NCI-H82 treated with DMSO at 0.1 percent for 48 hours (cell line): Measurements from ENCODE around the gene EBF3.

Experiments
- DNase-seq: peaks from one replicate; lab custom pipeline; 2025; ENCODE audit not compliant: unreplicated experiment; lab: John Stamatoyannopoulos, UW

The EBF3 gene

DNA sequence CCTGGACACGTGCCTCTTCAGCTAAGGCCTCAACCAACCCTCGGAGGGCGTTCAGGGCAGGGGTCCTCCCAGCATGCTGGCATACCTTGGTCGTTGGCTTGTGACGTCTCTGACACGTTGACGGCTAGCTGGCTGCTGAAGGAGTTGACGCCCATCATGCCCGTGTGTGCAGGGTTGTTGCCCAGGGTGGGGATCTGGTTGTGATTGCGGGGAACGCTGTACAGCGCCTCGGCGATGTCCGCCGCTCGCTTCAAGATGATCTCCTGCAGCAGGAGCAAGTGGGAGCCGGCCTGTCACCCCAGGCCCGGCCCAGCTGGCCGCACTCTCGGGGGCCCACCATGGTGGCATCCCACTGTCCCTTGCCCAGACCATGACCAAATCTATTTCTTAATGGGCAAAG is 122.0 kb downstream of the EBF3 start:
- DNase-seq: no peak

DNA sequence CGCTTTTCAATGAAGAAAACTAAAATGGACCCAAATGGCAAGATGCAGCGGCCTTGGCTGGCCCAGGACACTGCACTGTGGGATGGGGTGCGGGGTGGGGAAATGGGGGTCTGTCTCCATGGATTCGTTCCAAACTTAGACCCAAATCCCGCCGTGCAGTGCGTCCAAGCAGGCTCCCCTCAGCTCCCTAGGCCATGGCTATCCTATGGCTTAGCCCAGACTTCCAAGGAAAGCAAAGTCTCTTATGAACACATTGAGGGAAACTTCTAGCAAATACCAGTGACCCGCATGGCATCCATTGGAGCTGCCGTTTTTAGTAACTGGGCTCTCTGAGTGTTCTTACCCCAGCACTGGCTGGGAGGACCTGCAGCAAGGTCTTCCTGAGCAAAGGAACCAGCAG is 122.5 kb downstream of the EBF3 start:
- no peak for DNase-seq

DNA sequence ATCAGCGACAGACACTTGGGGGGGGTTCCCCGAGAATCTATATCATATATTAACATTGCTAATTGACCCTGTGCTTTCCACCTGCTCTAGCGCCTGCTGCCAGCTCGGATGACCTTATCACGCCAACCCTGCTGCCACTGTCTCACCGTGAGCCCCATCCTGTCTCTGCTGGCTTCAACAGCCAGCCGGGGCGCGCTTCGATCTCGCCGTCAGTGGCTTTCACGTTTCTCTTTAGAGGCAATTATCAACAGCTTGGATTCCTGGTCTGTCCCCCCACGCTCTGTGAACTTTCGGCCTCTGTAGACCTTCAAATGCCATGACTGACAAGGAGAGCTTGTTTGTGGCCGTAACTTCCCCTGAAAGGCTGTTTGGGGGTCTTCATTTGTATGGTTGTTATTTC is 123.0 kb downstream of the EBF3 start:
- DNase-seq: no peak

GRCh38 chr10:129840196-129840590 is 123.9 kb downstream of the EBF3 start:
- no peak for DNase-seq

- DNase-seq: no peak
Observed at GRCh38 chr10:129839285-129840195, 124.5 kb downstream of the EBF3 start.

GRCh38 chr10:129838794-129839193 is 125.3 kb downstream of the EBF3 start:
- DNase-seq: no peak

DNA sequence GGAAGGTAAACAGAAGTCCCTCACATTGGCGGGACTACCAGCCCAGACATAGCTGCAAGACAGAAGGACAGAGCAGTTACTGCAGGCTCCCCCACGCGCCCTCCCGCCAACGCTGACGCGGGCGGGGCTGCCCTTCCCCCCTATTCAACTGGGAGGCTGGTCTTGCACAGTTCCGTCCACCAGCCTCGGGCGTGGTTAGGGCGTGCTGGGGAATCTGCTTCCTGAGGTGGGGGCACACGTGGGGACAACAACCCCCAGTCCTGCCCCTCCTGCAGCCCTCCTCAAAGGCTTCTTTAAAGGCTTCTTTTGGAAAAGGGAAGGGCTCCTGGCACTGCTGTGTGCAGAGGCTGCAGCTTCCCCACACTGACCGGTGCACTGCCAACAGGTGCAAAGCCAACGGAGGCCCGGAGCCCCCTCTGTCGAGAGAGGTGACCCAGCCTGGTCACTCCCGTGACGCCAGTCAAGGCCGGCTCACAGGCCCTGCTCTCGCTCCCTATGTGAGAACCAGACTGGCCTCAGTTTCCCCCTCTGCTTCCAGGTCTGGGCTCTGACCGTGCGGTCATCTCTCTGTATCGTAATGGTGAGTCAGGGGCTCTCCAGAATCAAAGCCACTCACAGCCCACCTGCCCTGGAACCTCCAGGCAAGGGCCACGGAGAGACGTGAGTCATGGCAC is 126.0 kb downstream of the EBF3 start:
- DNase-seq: no peak

GRCh38 chr10:129836253-129836652 is 127.8 kb downstream of the EBF3 start:
- DNase-seq: no peak

DNA sequence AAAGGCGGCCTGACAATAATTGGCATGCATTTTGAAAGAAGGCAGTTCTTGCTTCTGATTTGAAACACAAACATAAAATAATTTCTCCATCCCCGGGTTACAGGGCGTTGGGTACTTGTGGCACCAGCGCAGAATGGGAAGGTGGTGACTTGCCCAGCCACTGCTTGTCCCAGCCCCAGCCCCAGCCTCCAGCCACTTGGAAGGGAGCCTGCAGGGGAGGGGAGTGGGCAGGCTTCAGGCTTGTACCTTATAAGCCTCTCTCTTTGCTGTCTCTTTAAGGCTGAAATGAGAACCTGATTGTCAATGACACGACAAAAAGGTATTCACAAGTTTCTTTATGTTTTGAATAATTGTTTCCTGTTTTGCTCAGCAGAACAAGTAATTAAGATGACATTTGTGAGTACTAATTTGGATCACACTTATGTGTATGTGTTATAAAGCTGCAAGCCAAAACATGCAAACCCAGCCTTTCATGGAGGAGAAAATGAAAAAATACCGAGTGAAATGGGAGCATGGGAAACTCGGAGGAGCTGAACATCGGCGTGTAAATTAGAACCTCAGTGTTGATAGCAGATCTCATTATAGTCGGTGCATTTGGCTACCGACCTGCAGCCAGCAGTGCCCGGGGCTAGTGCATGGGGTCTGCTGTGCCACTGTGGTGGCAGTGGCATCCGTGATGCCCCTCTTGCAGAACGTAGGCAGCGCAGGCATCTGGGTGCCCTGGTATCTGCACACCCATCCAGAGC is 129.9 kb downstream of the EBF3 start:
- no peak for DNase-seq

- no peak for DNase-seq
Observed at GRCh38 chr10:129833468-129833950, 130.6 kb downstream of the EBF3 start.

DNA sequence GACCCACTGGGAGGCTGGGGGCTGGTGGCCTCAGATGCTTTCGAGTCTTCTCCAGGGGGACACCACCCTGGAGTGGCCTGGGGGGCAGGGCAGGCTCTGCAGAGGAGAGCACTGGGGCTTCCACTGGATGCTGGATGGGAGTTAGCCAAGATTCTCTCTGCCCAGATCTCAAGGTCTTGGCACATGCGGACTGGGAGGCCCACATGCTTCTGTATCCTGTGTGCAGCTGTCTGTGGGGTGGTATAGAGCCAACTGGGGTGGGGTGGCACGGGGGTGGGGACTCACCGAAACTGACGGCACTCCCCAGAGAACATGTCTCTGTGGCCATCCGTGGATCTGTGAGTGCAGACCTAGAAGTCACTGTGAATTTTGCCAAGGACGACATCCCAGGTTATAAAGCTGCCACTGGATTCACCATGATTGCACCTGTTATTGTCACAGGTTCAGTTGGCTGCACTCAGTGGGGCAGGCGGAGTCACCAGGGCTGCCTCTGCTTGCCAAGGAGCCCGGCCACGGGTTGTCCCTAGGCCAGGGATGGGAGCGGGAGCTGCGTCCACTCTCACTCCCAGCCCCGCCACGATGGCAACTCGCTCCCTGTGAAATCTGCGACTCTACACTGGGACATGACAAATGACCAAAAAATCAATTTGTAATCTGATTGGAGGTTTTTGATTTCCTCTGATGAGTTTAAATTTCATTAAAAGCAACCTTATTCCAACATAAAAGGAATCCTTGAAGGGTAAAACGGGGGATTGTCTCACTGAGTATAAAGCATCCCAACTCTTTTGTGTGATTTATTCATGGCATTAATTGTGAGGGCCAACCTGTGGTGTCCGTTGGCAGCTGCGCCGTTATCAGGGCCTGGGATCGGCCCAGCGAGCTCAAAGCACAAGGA is 131.3 kb downstream of the EBF3 start:
- no peak for DNase-seq

GRCh38 chr10:129831150-129831549 is 132.9 kb downstream of the EBF3 start:
- no peak for DNase-seq

GRCh38 chr10:129825826-129826225 is 138.2 kb downstream of the EBF3 start:
- DNase-seq: no peak

DNA sequence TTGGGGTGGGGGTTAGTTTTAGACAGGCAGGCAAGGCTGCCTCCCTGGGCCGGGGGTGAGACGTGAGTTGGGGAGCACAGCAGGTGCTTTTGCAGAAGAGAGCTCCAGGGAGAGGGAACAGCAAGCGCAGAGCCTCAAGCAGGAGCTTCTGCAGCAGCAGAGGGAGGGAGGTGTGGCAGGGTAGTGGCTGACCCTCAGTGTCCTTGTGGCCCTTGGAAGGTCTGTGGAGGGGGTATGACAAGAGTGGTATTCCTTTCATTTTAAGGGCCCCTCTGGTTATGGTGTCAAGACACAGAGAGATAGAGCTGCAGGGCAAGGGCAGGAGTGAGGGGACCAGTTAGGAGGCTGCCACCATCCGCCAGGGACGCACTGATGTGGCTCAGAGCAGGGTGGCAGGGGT is 138.9 kb downstream of the EBF3 start:
- DNase-seq: no peak

GRCh38 chr10:129820451-129820850 is 143.6 kb downstream of the EBF3 start:
- no peak for DNase-seq

DNA sequence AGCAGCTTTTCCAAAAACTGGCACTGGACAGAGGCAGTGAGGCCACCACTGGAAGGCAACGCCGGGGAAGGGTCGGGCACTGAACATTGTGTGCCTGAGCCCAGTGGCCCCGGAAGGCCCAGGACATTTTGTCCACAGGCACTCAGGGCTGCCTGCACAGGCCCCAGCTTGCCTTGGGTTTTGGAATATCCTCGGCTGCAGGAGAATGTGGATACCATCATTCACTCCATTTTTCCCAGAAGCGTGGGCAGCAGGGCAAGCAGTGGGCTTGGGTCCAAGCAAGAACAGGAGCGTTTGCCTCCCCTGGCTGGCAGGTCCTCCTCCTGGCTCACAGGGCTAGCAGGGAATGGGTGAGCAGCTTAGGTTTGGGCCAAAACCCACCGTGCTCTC is 147.4 kb downstream of the EBF3 start:
- no peak for DNase-seq

DNA sequence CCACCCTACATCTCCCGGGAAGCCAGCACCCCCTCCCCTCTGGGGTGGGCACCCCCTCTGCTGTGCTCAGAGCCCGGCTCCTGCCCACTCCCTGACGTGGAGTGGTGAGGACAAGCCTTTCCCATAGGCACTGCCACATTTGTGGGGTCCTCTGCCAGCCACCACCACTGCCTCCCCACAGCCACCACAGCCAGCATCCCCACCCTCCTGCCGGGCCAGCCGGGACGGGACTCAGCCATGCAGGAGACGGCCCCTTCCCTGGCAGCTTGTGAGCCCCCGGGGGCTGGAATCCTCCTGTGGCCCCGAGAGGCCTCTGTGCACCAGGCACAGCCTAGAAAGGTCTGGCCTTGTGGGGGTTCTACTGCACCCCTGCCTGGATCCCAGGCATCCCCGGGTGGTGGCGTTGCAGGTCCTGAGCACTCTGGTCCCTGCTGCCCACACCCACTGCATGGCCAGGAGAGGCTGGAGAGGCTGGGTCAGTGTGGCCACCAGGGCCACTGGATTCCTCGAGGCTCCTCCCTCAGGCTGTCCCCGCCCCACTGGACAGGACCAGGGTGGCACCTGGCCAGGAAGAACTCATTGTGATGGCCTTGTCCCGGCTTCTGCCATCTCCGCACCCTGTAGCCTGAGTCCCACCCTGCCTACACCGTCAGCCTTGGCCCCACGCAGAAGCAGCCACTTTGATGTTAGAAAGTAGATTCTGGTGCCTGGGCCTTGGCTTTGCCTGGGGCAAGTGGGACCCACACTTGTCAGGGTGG is 148.0 kb downstream of the EBF3 start:
- no peak for DNase-seq

- DNase-seq: no peak
Observed at GRCh38 chr10:129814681-129815646, 149.1 kb downstream of the EBF3 start.

- no peak for DNase-seq
Observed at GRCh38 chr10:129812398-129812797, 151.7 kb downstream of the EBF3 start.
